HG03378 (cell line): ENCODE data around the gene SCGB1A1.

ENCODE experiments used
- ATAC-seq: cut with Tn5 transposase; IDR thresholded peaks from one replicate; pipeline ENCODE4 v1.9.1; 2021; ENCODE audit warnings: mild to moderate bottlenecking, moderate library complexity; ENCODE audit not compliant: unreplicated experiment

Gene SCGB1A1

DNA sequence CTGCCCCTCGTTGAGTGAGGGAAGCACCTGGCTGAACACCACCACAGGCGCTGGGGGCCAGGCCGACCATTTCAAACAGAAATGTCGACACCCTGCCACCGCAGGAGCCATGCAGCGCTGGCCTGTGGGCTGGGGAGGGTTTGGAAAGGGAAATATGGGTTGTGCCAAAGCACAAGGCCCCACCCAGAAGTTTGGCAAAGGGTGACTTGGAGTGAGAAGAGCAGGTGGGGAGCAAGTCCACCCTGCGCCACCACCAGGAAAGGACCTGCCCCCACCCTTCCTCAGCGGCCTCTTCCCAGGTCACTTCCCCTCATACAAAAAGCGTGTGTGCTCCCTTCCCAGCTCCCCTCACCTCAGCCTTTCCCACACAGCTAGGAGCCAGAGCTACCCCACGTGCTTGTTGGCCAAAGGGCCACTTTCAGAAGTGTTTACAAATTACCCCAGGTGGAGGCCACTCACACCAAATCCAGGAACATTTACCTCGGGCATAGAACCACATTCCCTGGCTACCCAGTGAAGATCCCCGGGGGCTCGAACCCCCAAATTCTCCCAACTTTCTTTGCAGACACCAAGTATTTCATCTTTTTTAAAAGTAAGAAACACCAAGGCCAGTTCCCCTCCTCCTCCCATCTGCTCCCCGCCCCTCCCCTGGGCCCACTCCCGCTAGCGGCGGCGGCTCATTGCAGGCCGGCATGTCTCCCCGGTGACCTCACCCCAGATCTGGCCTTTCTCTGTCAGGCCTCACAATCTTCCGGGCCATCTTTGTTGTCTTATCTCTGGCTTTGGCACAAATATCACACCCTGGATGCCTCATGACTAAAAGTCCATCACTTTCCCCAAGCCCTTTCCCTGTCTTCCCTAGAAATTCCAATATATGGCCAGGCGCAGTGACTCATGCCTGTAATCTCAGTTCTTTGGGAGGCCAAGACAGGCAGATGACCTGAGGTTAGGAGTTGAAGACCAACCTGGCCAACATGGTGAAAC, 20.5 kb upstream of the SCGB1A1 start:
- ATAC-seq: no peak

DNA sequence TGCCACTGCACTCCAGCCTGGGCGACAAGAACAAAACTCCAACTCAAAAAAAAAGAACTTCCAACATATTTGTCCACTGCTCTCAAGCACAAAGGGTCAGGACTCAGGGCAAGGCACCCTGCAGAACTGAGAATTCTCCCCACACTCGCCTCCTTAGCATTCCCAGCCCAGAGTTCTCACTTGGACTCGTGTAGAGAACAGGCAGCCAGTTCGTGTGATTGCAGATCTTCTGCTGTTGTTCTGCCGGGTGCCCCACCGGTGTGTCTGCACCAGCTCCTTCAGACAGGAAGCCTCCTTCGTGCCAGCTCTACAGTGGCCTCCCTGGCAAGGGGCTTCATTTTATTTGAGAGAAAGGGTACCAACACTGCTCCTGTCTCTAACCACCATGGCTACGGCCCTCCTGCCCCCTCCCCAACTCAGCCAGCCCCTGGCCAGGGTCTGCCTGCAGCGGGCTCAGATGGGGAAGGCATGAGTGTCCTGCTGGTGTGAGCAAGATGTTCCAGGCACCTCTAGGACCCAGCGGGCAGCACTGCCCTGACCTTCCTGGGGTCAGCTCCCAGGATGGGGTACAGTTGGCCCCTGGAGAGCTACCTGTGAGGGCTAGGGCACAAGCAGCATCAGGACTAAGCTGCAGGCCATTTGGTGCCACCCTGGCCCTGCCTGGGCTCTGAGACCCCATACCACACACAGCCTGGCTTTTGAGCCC, 19.5 kb upstream of the SCGB1A1 start:
- no peak for ATAC-seq

DNA sequence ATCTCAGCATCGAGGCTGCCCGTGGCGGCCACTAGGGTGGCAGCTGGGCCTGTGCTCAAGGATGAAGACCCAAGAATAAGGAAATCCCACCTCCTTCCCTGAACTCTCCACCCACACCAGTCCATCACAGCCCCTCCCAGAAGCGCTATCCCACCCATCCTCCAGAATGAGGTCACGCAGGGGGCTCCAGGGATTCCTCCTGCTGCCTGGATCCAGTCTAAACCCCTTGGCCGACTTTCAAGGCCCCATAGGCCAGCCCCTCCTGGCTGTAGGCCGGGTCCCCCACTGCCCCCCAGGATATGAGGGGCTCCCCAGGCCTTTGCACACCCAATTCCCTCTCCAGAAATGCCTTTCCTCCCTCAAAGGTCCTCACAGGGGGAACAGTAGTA, 19.0 kb upstream of the SCGB1A1 start:
- no peak for ATAC-seq

DNA sequence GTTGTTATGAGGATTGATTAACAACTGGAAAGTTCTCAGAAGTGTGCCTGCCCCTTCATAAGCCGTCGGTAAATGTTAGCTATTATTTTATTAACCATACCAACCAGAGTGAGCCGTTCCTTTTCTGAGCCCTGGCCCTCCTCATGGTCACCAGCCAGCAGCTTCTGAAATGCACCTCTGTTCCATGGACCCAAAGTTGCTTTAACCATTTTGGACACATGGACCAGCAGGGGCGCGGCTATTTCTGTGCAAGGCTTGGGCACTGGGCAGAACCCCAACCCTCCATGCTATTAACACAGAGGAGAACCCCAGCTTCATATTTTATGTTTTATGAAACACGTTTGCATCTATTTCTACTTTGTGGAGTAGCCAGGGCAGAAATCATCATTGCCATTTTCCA, 18.6 kb upstream of the SCGB1A1 start:
- no peak for ATAC-seq

DNA sequence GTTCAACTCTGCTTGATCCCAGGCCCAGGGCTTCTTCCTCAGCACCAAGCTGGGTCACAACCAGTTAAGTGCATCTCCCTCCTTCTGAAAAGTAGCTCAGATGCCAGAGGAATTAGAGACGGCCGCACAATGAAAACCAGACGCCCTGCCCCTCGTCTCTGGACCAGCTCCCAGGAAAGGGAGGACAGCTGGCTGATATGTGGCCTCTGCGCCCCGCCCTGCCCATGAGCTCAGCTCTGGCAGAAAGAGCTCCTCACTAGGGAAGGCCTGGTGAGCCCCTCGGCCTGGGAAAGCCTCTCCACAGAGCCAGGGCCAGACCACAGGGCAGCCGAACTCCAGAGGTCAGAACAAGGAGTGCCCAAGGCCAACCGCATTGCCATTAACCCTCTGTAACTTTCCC, 18.1 kb upstream of the SCGB1A1 start:
- ATAC-seq: no peak

DNA sequence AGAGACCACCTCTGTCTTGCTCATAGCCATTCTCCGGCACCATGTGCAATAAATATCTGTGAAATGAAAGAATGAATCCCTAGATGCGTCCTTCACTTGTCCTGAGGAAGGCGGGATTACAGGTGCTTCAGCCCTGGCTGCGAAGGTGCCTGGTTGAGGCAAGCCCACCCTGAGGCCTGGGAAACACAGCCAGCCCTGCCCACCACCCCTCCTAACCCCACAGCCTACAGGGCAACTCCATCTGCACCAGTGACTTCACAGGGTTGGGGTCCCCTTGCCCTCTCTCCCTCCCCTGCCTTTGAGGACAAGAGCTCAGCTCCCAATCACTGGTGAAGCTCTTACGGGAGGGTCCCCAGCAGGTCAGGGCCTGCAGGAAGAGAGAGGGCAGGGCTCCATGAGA, 17.5 kb upstream of the SCGB1A1 start:
- ATAC-seq: no peak

DNA sequence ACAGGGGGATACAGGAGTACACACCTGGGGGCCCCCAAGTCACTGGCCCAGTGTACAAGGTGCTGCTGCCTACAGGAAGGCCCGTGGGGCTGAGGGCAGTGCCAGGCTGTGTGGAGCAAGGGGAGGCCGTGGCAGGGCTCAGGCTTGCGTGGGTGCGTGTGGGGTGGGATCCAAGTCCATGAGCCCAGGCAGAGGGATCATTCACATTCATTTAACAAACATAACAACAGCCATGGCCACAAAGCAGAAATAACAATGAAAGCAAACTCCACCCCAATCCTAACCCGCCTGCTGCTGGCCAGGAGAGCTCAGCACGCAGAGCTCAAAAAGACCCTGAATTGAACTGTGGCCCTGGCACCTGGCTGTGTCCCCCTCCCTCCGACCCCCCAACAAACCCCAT, 17.0 kb upstream of the SCGB1A1 start:
- no peak for ATAC-seq

DNA sequence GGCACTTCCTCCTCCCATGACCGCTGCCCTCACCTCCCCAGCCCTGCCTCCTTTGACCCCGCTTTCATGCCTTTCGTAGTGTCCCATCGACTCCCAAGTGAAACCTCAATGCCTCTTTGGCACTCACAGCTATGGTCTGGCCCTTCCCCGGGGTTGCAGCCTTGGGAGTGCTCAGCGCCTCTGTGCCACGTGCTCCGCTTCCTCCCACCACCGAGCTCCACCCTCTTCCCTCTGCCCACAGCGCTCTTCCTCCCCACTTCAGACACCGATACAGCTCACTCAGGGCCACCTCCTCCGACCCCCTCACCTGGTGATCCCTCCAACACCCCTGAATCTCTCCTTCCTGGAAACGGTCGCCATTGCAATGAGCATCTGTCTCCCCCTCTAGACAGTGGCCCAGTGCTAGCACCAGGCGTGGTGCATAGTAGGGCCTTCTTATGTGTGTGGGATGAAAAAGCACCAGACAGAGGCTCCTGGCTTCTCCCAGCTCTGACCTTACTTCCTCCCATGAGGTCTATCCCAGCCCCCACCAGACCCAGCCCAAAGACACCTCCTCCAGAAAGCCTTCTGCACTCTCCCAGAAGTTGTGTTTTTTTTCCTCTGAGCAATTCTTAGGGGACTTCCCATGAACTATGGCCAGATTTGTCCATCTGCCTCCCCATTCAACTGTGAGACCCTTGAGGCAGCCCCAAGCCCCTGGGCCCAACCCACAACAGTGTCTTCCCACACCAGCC, 16.4 kb upstream of the SCGB1A1 start:
- ATAC-seq: no peak

DNA sequence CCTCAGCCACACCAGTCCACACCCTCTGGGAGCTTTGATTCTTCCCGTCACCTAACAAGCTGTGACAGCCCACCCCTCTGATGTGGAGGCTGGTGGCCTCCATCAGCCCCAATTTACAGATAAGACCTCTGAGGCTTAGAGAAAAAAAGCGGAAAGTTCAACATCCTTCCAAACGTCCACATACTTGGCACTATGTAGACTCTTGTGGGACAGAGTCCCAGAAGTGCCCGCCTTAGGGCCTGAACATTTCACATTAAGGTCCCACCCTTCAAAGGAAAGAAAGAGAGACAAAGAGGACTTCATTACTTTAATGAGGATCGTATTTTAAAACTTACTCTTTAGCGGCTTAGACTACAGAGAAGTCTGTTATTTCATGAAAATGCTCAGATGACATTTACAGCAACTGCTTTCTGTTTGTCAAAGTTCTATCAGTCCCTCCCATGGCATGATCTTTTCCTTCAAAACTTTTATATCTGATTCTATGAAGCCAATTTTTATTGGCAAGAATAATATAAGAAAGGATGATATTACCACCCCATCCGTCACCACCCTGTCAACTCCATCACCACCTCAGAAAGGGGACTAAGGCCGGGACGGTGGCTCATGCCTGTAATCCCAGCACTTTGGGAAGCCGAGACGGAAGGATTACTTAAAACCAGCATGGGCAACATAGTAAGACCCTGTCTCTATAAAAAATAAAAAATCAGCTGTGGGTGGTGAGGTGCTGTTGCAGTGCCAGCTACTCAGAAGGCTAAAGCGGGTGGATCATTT, 15.7 kb upstream of the SCGB1A1 start:
- ATAC-seq: no peak

DNA sequence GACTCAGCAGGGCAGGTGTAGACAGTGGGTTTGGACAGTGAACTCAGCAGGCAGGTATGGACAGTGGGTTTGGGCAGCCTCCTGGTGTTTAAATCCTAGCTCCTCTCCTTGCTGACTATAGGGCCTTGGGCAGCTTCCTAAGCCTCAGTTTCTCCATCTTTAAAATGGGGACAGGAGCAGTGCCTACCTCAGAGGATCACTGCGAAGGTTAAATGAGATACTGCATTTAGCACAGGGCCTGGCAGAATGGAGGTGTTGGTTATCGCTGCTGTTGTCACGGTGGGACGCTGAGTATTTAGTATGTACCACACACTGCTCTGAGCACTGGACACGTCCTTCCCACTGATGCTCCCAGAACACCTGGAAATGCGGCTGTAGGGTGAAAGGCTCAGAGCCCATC, 14.4 kb upstream of the SCGB1A1 start:
- ATAC-seq: no peak

DNA sequence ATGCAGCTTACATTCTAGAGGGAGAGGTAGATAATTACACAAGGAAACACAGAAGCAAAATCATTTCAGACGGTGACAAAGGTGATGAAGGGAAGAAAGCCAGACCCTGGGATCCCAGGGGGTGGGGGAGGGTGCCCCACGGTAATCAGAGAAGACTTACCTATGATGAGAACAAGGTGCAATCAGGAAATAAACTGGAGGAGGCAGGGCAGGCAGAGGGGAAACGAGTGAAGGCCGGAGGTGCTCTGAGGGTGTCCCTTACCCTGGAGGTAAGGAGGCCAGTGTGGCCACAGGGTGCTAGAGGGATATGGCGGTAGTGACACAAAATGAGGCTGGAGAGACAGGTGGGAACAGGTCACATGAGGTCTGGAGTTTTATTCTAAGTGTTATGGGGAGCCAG, 13.9 kb upstream of the SCGB1A1 start:
- no peak for ATAC-seq

DNA sequence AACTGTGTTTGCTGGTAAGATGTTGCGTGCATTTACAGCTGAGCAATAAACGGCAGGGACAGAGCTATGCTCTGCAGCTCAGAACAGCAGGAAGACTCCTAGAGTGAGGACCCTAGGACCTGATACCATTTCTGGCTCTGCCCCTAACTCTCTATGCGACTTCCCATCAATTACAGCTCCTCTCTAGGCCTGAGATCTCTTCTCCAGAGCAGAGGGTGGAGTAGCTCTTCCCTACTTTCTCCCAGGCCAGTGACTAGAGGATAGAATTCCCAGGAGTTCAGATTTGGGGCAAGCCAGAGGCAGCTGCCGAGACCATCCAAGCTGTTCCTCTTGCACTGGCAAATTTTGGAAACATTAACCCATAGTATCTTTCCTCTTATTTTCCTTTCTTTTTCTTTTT, 12.8 kb upstream of the SCGB1A1 start:
- ATAC-seq: no peak

DNA sequence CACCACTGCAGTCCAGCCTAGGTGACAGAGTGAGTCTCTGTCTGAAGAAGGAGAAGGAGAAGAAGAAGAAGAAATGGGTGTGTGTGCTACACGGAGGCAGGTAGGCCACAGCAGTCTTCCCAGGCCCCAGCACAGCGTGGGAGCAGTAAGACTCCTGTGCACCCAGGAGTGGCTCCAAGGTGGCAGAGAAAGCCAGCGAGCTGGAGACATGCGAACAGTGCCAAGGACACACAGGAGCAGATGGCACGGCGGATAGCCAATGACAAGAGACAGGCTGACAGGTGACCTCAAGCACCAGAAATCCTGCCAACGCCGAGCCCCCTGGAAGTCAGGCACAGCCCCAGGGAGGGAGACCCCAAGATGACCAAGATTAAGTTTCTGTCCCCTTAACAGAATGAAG, 9.0 kb upstream of the SCGB1A1 start:
- no peak for ATAC-seq

DNA sequence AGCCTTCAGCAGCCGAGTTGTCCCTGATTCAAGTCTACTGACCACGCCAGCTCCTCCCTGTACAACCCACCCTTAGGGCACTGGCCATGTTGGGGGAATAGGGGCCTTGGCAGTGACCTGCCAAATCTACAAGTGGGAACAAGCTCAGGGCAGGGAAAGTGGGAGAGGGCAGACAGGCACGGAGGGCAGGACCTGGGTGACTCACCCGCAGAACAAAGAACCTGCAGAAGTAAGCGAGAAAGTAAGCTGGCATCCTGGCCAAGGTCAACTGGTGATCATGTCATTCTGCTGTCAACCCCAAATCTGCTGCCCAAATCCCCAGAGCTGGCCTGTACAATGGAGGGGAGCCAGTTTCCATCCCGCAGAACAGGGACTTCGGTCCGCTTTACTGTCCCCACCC, 7.9 kb upstream of the SCGB1A1 start:
- ATAC-seq: no peak

DNA sequence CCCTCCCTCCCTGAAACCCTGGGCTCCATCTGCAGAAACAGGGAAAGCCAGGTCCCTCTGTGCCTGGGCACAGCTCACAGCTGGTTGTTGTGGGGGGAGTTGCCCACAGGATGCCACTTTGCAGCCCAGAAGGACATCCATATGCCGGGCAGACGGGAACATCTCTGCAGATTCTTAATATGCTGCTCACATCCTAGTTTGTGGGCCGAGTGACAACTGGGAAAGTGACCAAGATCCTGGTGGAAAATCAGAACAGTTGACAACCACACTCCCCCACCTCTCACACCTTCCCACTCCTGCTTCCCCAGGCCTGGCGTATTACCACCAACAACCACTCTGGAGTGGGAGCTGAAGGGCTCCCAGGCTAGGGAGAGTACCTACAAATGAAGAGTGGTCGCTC, 7.3 kb upstream of the SCGB1A1 start:
- ATAC-seq: no peak

DNA sequence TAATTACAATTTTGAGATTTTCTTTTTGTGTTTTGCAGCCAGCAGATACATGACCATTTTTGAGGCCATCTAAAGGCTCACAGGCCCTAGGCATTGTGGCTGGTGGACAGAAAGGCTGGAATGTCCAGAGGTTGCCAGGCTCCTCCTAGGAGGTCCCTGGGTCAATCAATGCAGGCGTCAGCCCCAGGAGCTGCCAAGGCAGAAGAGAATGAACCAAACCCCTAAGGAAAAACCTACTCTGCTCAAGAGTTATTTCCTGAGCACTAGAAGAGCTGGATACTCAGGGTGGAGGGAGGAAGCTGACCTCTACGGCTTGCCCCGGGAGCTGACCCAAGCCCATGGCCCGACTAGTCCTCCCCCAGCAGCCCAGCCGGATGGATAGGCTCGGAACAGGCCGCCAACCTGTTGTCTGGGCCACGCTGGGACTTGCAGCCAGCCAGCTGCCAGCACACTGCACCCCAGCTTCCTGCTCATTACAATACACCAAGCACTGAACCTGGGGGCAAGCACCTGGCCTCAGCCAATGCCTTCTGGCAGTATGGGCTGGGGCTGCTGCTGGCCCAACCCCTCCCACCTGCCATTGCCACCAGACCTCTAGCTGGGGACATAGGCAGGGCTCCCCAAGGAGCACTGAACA, 5.7 kb upstream of the SCGB1A1 start:
- no peak for ATAC-seq

DNA sequence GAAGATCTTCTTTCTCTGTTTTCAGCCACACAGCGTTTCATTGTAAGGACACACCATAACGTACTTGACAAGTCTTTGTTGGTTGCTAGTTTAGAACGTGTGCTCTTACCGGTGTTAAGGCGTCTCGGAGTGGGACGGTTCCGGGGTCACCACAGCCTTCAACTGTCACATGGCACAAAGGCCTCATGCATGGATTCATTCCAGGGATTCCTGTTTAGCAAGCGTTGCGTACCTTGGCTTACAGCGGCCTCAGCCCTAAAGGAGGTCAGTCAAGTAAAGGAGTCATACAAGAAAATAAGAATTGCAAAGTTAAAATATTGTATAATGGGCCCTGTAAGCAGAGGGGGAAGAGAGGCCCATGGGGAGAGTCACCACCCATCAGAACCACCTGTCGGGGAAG, 2.2 kb upstream of the SCGB1A1 start:
- no peak for ATAC-seq

DNA sequence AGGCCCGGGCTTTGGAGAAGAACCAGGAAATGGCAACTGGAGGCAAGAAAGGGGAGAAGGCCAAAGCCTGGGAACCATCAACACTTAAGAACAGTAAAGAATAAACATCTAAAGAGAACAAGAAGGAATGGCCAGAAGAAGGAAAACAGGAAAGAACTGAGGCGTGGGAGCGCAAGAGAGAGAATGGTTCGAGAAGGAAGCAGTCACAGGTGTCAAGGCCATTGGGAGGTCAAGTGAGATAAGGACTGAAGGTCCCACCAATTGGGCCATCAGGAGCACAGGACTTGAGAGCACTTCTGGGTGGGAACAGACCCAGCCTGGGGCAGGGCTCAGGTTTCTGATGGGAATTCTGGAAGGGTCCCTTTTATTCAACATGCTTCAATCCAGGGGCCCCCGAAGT, 697 bp upstream of the SCGB1A1 start:
- ATAC-seq: no peak

DNA sequence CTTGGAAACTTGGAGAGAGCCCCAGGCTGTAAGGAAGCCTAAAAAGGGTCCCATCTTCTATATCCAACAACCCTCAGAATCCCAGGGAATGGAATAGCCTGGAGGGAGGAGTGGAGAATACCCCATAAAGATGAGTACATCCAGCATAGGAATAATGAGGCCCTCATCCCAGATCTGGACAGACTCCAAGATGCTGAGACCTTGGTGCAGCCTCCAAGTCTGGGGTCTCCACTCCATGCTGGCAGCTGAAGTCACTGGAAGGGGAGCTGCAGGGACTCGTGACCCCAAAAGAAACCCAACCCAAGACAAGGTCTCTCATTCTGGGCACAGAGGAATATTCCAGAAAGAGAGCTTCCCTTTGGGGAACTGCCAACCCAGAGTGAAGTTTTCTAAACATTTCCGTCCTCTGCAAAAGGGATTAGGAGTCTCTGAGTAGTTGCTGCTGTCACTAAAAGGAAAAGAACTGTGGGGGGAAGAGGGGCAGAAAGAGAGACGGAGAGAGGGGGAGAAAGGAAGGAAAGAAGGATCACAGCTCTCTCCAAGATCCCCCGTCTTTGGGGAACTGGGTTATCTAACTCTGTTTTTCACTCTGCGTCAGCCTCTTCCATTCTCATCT, 589 bp downstream of the SCGB1A1 start:
- ATAC-seq: no peak

DNA sequence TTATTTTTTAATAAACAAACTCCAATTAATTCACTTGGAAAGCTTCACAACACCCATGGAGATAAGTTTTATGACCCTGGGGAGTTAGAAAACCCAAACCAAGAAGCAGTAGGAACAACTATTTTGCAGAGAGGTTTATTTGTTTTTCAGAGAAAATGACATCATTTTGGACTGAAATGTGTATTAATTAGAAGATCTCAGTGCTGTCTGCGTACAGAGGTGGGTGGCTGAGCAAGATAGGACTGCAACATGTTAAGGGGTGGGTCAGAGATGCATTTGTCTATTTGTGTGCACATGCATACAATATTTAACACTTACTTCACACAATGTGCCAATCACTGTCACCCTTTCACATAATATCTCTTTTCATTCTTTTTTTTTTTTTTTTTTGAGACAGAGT, 1.1 kb downstream of the SCGB1A1 start:
- ATAC-seq: no peak
